SK-N-SH (cell line): ENCODE measurements around the gene CD33. TPM values are rescaled to one million over a fixed set of nuclear protein-coding genes. Genes with fewer than 3 reads are reported as not detected.
"Not testable (repeated sequence)": the region's sequence is repeated elsewhere in the genome, so short reads cannot be mapped to it uniquely, and the experiment has no call there.

Experiments
- CTCF ChIA-PET: fragments of 300-600, 350-600 bp; formaldehyde crosslinking; extraction: SDS; loops from one replicate; lab custom pipeline; 2021; lab: Yijun Ruan, JAX
- POLR2A ChIA-PET: fragments of 350-600 bp; sonication (Branson Sonifier 250); formaldehyde crosslinking; extraction: SDS; loops from one replicate; lab custom pipeline; 2020; ENCODE audit warnings: antibody characterized with exemption, inconsistent platforms; lab: Yijun Ruan, JAX
- DNase-seq: peaks from one replicate; pipeline ENCODE4 v3.0.0; 2012
- H2AFZ ChIP-seq: fragments of 200-600 bp; sonication (generic); 2 replicates; pipeline ENCODE4 v1.8.1; 2016; ENCODE audit warnings: antibody characterized with exemption, mild to moderate bottlenecking, low read depth
- H3F3A ChIP-seq: fragments of 200-600 bp; sonication (generic); replicated peaks from 2 replicates; pipeline ENCODE3; 2016; ENCODE audit warnings: antibody characterized with exemption, mild to moderate bottlenecking; ENCODE audit not compliant: insufficient read depth
- H3K27ac ChIP-seq, 2 experiments: fragments of 200-500 bp in 1 of 2; fragments of 200-600 bp in 1 of 2; sonication (Bioruptor generic) in 1 of 2; sonication (generic), shearing (Covaris generic) in 1 of 2; 2 replicates each; pipeline versions ENCODE4 v1.5.1 to v1.6.1; 2014 to 2016; ENCODE audit warnings: low read depth in 2 of 2, inconsistent platforms in 1 of 2, low read length in 1 of 2, mild to moderate bottlenecking in 1 of 2, mixed read lengths in 1 of 2
- H3K27me3 ChIP-seq: fragments of 200-600 bp; sonication (generic), shearing (Covaris generic); 2 replicates; pipeline ENCODE4 v1.6.1; 2016; ENCODE audit warnings: mixed run types; ENCODE audit not compliant: insufficient read depth
- H3K36me3 ChIP-seq, 2 experiments: fragments of 200-500 bp in 1 of 2; fragments of 200-600 bp in 1 of 2; sonication (Bioruptor generic) in 1 of 2; sonication (generic) in 1 of 2; replicated peaks in 1 of 2; 2 replicates each; pipeline versions ENCODE3 to v1.5.1; 2014 to 2016; ENCODE audit warnings: low read length in 1 of 2, mild to moderate bottlenecking in 1 of 2; ENCODE audit not compliant: insufficient read depth in 2 of 2, control insufficient read depth in 1 of 2
- H3K4me1 ChIP-seq, 2 experiments: fragments of 200-500 bp in 1 of 2; fragments of 200-600 bp in 1 of 2; sonication (Bioruptor generic) in 1 of 2; sonication (generic), shearing (Covaris generic) in 1 of 2; 2 replicates each; pipeline versions ENCODE4 v1.5.1 to v1.6.1; 2014 to 2016; ENCODE audit warnings: low read depth in 1 of 2, low read length in 1 of 2, mixed run types in 1 of 2; ENCODE audit not compliant: insufficient read depth in 2 of 2, control insufficient read depth in 1 of 2
- H3K4me2 ChIP-seq: fragments of 200-600 bp; sonication (generic), shearing (Covaris generic); 2 replicates; pipeline ENCODE4 v1.6.1; 2017; ENCODE audit warnings: mixed run types
- H3K4me3 ChIP-seq, 2 experiments: fragments of 200-500 bp in 1 of 2; fragments of 200-600 bp in 1 of 2; sonication (Bioruptor generic) in 1 of 2; sonication (generic), shearing (Covaris generic) in 1 of 2; 2 replicates each; pipeline versions ENCODE4 v1.5.1 to v1.8.1; 2014 to 2016; ENCODE audit warnings: low read depth in 2 of 2, inconsistent platforms in 1 of 2, low read length in 1 of 2, mild to moderate bottlenecking in 1 of 2, mixed read lengths in 1 of 2, moderate library complexity in 1 of 2
- H3K79me2 ChIP-seq: fragments of 200-600 bp; sonication (generic); 2 replicates; pipeline ENCODE4 v1.8.1; 2017; ENCODE audit warnings: mild to moderate bottlenecking; ENCODE audit not compliant: insufficient read depth
- H3K9ac ChIP-seq: fragments of 200-600 bp; sonication (generic); 2 replicates; pipeline ENCODE4 v1.6.1; 2017; ENCODE audit warnings: mixed run types
- H3K9me2 ChIP-seq: fragments of 200-600 bp; sonication (generic); 2 replicates; pipeline ENCODE4 v1.6.1; 2017; ENCODE audit warnings: mixed run types
- H3K9me3 ChIP-seq: fragments of 200-600 bp; sonication (generic); 2 replicates; pipeline ENCODE4 v1.6.1; 2017; ENCODE audit warnings: mixed run types, mild to moderate bottlenecking, moderate library complexity
- H4K20me1 ChIP-seq: fragments of 200-600 bp; sonication (generic); 2 replicates; pipeline ENCODE4 v1.6.1; 2017; ENCODE audit warnings: mild to moderate bottlenecking, mixed run types; ENCODE audit not compliant: insufficient read depth
- ELF1 ChIP-seq: IDR thresholded peaks from 2 replicates; pipeline ENCODE4 v1.4.0; 2012
- FOXM1 ChIP-seq: IDR thresholded peaks from 2 replicates; pipeline ENCODE4 v1.4.0; 2012; ENCODE audit warnings: low read depth, mild to moderate bottlenecking
- GABPA ChIP-seq: IDR thresholded peaks from 2 replicates; pipeline ENCODE4 v1.4.0; 2012; ENCODE audit warnings: low read depth, mild to moderate bottlenecking
- GATA2 ChIP-seq: sonication (generic); formaldehyde crosslinking; IDR thresholded peaks from 2 replicates; pipeline ENCODE4 v1.5.0; 2020; ENCODE audit warnings: mild to moderate bottlenecking, missing genetic modification reagents
- JUND ChIP-seq: IDR thresholded peaks from 2 replicates; pipeline ENCODE4 v1.4.0; 2012
- POLR2AphosphoS5 ChIP-seq: IDR thresholded peaks from 2 replicates; pipeline ENCODE4 v1.6.1; 2012; ENCODE audit warnings: low read depth, low read length
- RCOR1 ChIP-seq: fragments of 150-350 bp; IDR thresholded peaks from 2 replicates; pipeline ENCODE4 v1.6.1; 2017; ENCODE audit warnings: antibody characterized with exemption, low read length
- SMC3 ChIP-seq: IDR thresholded peaks from 2 replicates; pipeline ENCODE4 v1.6.1; 2012; ENCODE audit warnings: low read depth, low read length, improper control_type of control experiment
- TEAD4 ChIP-seq: IDR thresholded peaks from 2 replicates; pipeline ENCODE4 v1.4.0; 2012; ENCODE audit warnings: mild to moderate bottlenecking, borderline replicate concordance; ENCODE audit not compliant: insufficient read depth
- YY1 ChIP-seq: IDR thresholded peaks from 2 replicates; pipeline ENCODE4 v1.4.0; 2012; ENCODE audit warnings: low read depth, mild to moderate bottlenecking
- WGBS: methylation state at CpG from one replicate; pipeline ENCODE4 v1.1.6; 2017; ENCODE audit warnings: low lambda C conversion rate; 5-methylcytosine and 5-hydroxymethylcytosine counted together
- polyA plus RNA-seq, 3 experiments: library from polyadenylated mRNA; depleted of rRNA; stranded (reverse); fragments of >200 nt; gene quantifications; 2 replicates each; pipeline ENCODE4 v1.2.3, GENCODE V29; 2012
- TF ChIP-seq, protein P1 (sequence below): fragments of 150-350 bp; IDR thresholded peaks from 2 replicates; pipeline ENCODE4 v1.6.1; 2016; ENCODE audit warnings: mild to moderate bottlenecking, low read depth, low read length
- TF ChIP-seq, protein P2 (sequence below): IDR thresholded peaks from 2 replicates; pipeline ENCODE4 v1.4.0; 2012; ENCODE audit warnings: low read depth, borderline replicate concordance
- TF ChIP-seq, protein P3 (sequence below): fragments of 150-350 bp; IDR thresholded peaks from 2 replicates; pipeline ENCODE4 v1.6.1; 2017; ENCODE audit warnings: antibody characterized with exemption, low read length, low read depth, borderline replicate concordance
- TF ChIP-seq, protein P4 (sequence below): IDR thresholded peaks from 2 replicates; pipeline ENCODE4; 2012
- TF ChIP-seq, protein P5 (sequence below): IDR thresholded peaks from 2 replicates; pipeline ENCODE4 v1.6.1; 2012; ENCODE audit warnings: mild to moderate bottlenecking, low read depth, low read length, moderate library complexity

The CD33 gene
- polyA plus RNA-seq, 1 of the 3 experiments (the other 2 are of a cell fraction) = 0.36 TPM

DNA sequence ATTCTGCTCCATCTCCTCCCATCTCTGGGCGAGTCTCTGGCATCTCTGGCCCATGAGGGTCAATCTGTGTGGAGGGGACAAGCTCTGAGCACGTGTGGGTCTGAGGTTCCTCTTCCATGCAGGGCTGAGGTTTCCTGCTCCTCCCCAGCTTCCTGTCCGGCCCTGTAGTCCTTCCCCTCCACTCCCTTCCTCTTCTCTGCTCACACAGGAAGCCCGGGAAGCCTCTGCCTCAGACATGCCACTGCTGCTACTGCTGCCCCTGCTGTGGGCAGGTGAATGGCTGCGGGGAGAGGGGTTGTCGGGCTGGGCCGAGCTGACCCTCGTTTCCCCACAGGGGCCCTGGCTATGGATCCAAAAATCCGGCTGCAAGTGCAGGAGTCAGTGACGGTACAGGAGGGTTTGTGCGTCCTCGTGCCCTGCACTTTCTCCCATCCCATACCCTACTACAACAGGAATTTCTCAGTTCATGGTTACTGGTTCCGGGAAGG is 14.0 kb upstream of the CD33 start:
- H4K20me1 ChIP-seq, H3K4me1 ChIP-seq, H3K79me2 ChIP-seq, H3K4me2 ChIP-seq, POLR2A ChIA-PET, H3F3A ChIP-seq, H3K9me3 ChIP-seq, H3K27ac ChIP-seq, H3K9ac ChIP-seq, H3K27me3 ChIP-seq, CTCF ChIA-PET, H3K4me3 ChIP-seq, H3K9me2 ChIP-seq, DNase-seq, H3K36me3 ChIP-seq: not testable (repeated sequence)
- H2AFZ ChIP-seq = peak overlapping the region; percentile 11; the same call in 1 of the 2 replicates
- 6% methylated on average over 11 of the region's 13 CpGs for WGBS
- peak; percentile 40 for TF ChIP-seq GABPA

DNA sequence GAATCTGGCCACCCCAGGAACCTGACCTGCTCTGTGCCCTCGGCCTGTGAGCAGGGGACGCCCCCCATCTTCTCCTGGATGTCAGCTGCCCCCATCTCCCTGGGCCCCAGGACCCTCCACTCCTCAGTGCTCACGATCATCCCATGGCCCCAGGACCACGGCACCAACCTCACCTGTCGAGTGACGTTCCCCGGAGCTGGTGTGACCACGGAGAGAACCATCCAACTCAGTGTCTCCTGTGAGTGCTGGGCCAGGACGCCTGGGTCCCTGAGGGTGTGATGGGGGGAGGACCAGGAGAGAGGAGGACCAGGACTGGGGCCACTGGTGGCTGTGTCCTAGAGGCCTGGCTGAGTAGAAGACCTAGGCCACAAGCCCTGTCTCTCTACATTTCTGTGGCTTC is 13.0 kb upstream of the CD33 start:
- TF ChIP-seq, protein P1, sequence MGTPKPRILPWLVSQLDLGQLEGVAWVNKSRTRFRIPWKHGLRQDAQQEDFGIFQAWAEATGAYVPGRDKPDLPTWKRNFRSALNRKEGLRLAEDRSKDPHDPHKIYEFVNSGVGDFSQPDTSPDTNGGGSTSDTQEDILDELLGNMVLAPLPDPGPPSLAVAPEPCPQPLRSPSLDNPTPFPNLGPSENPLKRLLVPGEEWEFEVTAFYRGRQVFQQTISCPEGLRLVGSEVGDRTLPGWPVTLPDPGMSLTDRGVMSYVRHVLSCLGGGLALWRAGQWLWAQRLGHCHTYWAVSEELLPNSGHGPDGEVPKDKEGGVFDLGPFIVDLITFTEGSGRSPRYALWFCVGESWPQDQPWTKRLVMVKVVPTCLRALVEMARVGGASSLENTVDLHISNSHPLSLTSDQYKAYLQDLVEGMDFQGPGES = no peak
- TF ChIP-seq RCOR1 (no peak), SMC3 (no peak), TEAD4 (no peak), GATA2 (CRISPR knock-in tag) (no peak)
- TF ChIP-seq, protein P2, sequence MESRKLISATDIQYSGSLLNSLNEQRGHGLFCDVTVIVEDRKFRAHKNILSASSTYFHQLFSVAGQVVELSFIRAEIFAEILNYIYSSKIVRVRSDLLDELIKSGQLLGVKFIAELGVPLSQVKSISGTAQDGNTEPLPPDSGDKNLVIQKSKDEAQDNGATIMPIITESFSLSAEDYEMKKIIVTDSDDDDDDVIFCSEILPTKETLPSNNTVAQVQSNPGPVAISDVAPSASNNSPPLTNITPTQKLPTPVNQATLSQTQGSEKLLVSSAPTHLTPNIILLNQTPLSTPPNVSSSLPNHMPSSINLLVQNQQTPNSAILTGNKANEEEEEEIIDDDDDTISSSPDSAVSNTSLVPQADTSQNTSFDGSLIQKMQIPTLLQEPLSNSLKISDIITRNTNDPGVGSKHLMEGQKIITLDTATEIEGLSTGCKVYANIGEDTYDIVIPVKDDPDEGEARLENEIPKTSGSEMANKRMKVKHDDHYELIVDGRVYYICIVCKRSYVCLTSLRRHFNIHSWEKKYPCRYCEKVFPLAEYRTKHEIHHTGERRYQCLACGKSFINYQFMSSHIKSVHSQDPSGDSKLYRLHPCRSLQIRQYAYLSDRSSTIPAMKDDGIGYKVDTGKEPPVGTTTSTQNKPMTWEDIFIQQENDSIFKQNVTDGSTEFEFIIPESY = no peak
- ChIA-PET POLR2A (no interaction called here), CTCF (no interaction called here)
- no peak overlapping the region for H3K4me2 ChIP-seq
- no peak overlapping the region for H2AFZ ChIP-seq
- H3F3A ChIP-seq = no peaks in the 10 kb centered on the region
- no peaks in the 10 kb centered on the region for H4K20me1 ChIP-seq
- H3K9ac ChIP-seq = no peak overlapping the region
- no peaks in the 10 kb centered on the region for H3K9me2 ChIP-seq
- H3K27ac ChIP-seq = no peak overlapping the region
- no peaks in the 10 kb centered on the region for H3K4me1 ChIP-seq
- no peak for DNase-seq
- no peaks in the 10 kb centered on the region; the same call in 1 of the 2 replicates for H3K27me3 ChIP-seq
- no peaks in the 10 kb centered on the region for H3K9me3 ChIP-seq
- no peaks in the 10 kb centered on the region for H3K36me3 ChIP-seq
- no peaks in the 10 kb centered on the region for H3K79me2 ChIP-seq
- no peak overlapping the region for H3K4me3 ChIP-seq
- WGBS = 7% methylated on average over 8 of the region's 9 CpGs

DNA sequence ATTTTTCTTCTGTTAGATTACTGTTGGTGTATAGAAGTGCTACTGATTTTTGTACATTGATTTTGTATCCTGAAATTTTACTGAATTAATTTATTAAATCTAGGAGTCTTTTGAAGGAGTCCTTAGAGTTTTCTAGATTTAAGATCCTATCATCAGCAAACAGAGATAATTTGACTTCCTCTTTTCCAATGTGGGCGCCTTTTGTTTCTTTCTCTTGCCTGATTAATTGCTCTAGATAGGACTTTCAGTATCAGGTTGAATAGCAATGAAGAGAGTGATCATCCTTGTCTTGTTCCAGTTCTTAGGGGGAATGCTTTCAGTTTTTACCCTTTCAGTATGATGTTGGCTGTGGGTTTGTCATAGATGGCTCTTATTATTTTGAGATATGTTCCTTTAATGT is 5.6 kb upstream of the CD33 start:
- H3K4me2 ChIP-seq = no peak overlapping the region
- H3K4me1 ChIP-seq = no peaks in the 10 kb centered on the region
- no peaks in the 10 kb centered on the region for H3K9me3 ChIP-seq
- no peaks in the 10 kb centered on the region for H3F3A ChIP-seq
- ChIA-PET POLR2A (no interaction called here), CTCF (no interaction called here)
- no peaks in the 10 kb centered on the region for H3K9me2 ChIP-seq
- no peak overlapping the region for H3K4me3 ChIP-seq
- H3K79me2 ChIP-seq = no peaks in the 10 kb centered on the region
- H3K27me3 ChIP-seq = no peaks in the 10 kb centered on the region; the same call in 1 of the 2 replicates
- H3K27ac ChIP-seq = no peak overlapping the region
- no peaks in the 10 kb centered on the region for H4K20me1 ChIP-seq
- H2AFZ ChIP-seq = no peak overlapping the region
- WGBS = 0% methylated on average over 1 of the region's 1 CpG
- DNase-seq = no peak
- H3K36me3 ChIP-seq = no peaks in the 10 kb centered on the region
- H3K9ac ChIP-seq = no peak overlapping the region
- TF ChIP-seq POLR2AphosphoS5 (no peak), FOXM1 (no peak), JUND (no peak), YY1 (no peak), ELF1 (no peak)
- TF ChIP-seq, protein P3, sequence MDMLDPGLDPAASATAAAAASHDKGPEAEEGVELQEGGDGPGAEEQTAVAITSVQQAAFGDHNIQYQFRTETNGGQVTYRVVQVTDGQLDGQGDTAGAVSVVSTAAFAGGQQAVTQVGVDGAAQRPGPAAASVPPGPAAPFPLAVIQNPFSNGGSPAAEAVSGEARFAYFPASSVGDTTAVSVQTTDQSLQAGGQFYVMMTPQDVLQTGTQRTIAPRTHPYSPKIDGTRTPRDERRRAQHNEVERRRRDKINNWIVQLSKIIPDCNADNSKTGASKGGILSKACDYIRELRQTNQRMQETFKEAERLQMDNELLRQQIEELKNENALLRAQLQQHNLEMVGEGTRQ = no peak
- TF ChIP-seq, protein P4, sequence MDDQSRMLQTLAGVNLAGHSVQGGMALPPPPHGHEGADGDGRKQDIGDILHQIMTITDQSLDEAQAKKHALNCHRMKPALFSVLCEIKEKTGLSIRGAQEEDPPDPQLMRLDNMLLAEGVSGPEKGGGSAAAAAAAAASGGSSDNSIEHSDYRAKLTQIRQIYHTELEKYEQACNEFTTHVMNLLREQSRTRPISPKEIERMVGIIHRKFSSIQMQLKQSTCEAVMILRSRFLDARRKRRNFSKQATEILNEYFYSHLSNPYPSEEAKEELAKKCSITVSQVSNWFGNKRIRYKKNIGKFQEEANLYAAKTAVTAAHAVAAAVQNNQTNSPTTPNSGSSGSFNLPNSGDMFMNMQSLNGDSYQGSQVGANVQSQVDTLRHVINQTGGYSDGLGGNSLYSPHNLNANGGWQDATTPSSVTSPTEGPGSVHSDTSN = no peak
- TF ChIP-seq, protein P5, sequence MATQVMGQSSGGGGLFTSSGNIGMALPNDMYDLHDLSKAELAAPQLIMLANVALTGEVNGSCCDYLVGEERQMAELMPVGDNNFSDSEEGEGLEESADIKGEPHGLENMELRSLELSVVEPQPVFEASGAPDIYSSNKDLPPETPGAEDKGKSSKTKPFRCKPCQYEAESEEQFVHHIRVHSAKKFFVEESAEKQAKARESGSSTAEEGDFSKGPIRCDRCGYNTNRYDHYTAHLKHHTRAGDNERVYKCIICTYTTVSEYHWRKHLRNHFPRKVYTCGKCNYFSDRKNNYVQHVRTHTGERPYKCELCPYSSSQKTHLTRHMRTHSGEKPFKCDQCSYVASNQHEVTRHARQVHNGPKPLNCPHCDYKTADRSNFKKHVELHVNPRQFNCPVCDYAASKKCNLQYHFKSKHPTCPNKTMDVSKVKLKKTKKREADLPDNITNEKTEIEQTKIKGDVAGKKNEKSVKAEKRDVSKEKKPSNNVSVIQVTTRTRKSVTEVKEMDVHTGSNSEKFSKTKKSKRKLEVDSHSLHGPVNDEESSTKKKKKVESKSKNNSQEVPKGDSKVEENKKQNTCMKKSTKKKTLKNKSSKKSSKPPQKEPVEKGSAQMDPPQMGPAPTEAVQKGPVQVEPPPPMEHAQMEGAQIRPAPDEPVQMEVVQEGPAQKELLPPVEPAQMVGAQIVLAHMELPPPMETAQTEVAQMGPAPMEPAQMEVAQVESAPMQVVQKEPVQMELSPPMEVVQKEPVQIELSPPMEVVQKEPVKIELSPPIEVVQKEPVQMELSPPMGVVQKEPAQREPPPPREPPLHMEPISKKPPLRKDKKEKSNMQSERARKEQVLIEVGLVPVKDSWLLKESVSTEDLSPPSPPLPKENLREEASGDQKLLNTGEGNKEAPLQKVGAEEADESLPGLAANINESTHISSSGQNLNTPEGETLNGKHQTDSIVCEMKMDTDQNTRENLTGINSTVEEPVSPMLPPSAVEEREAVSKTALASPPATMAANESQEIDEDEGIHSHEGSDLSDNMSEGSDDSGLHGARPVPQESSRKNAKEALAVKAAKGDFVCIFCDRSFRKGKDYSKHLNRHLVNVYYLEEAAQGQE = no peak
